ENCODE data around the gene CERS6. TPM values are rescaled to one million over a fixed set of nuclear protein-coding genes. Genes with fewer than 3 reads are reported as not detected.
"Not testable (repeated sequence)": the region's sequence is repeated elsewhere in the genome, so short reads cannot be mapped to it uniquely, and the experiment has no call there.

Gene CERS6
- polyA plus RNA-seq, 4 donors: 41.8 to 50.6 (median 47.4) TPM

DNA sequence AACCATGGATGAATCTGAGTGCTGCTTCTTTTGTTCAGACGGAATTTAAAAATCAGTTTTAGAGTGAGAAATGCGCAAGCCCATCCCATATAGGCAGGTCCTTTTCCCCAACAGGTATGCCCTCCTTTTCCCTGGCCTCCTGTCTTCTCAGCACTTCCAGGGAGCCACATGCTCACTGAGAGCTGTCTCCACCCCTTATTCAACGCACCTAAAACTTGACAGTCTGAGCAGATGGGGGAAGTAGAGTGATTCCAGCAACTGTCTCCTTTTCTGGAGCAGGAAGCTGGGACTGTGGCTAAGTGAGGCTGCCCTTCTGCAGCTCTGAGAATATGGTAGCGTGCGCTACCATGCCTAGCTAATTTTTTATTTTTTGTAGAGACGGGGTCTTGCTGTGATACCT is 293.2 kb downstream of the CERS6 start:
- DNase-seq (ENCODE audit: low read depth in 4 of 4, low spot score in 2 of 4): no peak

DNA sequence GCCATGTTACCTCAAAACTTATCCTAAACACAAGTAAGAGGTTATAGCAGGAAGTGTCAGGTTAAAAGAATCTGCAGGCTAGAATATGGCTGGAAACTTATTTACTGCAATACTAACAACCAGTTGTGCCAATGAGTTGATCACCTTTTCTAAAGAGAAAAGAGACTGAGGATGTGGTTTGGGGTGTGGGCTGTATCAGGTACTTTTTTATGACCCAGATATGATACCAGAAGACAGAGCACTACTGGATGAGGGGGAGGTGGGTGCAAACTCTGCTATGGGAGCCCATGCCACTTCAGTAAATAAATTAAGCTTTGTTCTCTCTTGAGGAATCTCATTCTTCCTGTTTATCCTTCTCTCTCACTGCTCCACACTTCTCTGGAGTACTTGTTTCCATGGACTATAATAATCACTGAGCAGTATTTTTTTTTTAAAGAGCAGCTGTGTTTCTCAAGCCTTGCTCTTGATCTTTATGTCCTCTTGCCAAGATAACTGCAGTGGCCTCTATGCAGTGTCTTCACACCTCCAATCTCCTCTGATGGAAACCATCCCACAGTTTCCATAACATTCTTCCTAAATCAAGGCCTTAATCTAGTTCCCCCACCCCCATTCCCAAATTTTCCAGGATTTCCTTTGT is 295.1 kb downstream of the CERS6 start:
- no peak for DNase-seq (ENCODE audit: low read depth in 4 of 4, low spot score in 2 of 4)

DNA sequence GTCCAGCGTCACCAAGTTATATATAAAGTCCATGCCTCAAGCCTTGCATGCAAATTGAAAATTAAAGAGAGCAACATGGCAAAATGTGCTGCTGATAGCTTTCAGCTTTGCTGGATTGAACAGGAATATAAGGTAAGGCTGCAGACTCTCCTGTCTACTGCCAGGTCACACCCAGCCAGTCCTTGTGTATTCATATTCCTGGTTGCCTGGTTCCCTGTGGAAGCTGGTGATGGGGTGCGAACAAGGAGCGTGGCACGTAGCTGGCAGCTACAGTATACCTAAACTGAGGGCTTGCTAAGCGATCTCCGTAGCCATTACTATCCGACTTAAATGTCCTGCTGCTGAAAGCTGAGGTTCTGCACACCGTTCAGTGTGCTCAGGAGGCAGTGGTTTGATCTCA is 296.3 kb downstream of the CERS6 start:
- DNase-seq (ENCODE audit: low read depth in 4 of 4, low spot score in 2 of 4): no peak

DNA sequence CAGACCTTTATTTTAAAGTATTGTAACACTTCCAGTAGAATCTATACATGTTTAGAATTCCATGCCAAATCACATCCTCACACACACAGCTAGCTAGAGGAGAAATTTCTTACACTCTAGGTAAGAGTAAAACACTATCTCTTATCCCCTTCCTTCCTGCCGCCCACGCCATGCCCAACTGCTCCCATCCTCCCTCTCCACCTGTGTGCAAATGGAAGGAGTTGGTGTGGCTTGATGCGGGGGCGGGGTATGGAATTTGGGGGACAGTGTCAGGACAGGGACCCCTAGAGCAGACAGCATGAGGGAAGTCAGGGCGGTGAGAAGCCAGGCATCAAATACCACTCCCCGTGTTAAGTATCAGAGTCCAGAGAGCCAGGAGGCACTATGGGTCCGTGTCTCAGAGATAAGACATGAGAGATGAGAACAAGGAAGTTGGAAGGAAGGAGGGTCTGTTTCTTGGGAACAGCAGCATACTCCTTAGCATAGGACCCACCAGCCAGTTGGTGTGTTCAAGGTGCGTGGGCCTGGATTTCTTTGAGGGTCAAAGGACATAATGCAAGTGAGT is 297.8 kb downstream of the CERS6 start:
- DNase-seq (ENCODE audit: low read depth in 4 of 4, low spot score in 2 of 4): no peak

DNA sequence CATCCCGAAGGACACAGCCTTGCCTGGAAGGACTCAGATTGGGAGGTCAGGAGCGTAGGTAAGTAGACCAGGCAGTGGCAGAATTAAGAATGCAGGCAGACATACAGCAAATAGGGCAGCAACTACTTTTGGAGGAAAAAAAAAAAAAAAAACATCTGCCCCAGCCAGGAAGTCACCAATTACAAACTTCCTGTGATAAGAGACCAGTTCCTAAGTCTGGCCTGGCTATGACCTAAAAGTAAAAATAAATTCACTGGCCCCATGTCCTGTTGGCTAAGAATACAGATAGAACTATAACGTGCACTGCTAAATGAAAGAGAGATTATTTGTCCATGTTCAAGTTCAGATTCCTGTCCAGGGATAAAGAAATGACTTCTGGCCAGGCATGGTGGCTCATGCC is 301.2 kb downstream of the CERS6 start:
- DNase-seq (ENCODE audit: low read depth in 4 of 4, low spot score in 2 of 4): no peak

DNA sequence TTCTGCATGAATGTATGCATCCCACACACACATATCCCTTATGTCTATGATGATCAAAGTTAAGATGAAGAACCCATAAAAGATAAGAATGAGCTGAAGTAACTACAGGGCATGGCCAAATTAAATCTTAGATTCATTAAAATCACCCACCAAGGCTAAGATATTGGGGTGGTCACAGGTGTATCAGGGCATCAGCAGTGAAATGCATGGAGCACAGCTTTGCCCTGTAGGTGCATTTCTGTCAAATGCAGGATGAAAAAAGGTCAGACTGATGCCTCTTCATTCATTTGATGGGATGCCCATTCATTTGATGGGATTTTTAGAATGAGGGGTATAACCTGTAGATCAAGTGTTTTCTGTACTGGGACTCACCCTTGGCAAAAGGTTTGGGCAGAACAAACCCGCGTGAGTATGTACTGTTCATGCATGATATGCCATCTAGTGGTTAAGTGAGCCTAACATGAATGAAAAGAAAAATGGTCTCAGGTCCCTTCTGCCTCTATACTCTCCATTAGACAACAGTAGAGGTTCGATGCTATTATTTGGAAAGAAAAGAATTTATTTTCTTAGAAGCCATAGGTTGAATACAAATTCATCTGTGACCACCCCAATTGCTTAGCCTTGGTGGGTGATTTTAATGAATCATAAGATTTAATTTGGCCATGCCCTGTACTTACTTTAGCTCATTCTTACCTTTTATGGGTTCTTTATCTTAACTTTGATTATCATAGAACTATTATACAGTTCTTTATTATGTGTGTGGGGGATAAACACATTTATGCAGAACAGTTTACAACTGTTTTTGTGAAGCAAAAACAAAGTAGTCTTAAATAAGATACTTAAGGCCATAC is 303.1 kb downstream of the CERS6 start:
- peak in 1 of 4 donors; percentile 40 for DNase-seq (ENCODE audit: low read depth in 4 of 4, low spot score in 2 of 4)

DNA sequence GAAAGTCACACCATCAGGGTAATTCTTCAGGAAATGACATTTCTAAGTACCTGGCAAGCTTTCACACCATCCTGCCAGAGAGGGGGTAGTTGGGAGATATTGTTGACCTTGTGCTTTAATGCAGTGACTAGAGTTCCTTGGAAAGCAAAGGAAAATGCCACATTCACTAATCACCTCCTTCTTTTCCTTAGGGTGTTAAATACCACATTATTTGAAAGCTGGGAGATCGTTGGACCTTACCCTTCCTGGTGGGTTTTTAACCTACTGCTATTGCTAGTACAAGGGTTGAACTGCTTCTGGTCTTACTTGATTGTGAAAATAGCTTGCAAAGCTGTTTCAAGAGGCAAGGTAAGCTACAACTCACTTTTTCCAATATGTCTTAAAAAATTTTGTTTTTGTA is 309.3 kb downstream of the CERS6 start:
- no peak for DNase-seq (ENCODE audit: low read depth in 4 of 4, low spot score in 2 of 4)

DNA sequence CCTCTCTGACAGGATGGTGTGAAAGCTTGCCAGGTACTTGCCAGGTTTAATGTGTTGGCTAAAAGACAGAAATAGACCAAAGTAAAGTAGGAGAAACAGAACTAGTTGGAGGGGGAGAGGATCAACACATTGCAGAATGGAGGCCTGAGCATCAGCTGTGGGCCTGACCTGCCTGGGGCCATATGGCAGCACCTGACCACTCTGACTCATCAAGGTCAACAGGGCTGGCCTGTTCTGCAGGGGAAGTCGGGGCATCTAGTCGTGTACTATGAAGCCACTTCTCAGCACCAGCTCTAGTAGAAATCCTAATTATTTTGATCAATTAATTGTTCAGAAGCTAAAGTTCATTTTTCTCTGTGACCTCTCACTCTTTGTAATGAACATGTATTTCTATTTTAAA is 310.5 kb downstream of the CERS6 start:
- DNase-seq (ENCODE audit: low read depth in 4 of 4, low spot score in 2 of 4): no peak

DNA sequence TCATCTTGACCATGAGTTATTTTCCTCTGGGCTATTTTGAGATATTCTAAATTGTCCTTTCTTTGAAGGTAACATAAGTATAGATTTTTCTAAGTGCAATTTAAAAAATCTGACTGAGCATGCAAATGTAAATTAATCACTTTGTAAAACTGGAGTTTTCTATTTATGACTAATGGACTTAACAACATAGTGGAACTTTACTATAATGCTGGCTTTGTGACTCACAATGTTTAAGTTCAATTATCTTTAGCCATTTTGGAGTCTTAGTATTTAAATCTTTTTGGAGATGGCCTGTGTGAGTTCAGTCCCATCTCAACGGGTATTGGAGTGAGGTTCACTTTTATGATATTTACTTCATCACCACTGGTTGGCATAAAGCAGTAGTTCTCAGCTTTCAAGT is 311.2 kb downstream of the CERS6 start:
- DNase-seq (ENCODE audit: low read depth in 4 of 4, low spot score in 2 of 4): no peak

DNA sequence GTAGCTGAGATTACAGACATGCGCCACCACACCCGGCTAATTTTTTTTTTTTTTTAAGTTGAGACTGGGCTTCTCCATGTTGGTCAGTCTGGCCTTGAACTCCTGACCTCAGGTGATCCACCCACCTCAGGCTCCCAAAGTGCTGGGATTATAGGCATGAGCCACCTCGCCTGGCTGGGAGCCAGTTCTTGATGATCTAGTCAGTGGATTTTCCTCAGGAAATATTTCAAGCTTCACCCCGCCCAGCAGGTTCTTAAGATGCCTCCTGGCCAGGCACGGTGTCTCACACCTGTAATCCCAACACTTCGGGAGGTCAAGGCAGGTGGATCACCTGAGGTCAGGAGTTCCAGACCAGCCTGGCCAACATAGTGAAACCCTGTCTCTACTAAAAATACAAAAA is 312.3 kb downstream of the CERS6 start:
- not testable (repeated sequence) for DNase-seq (ENCODE audit: low read depth in 4 of 4, low spot score in 2 of 4)

DNA sequence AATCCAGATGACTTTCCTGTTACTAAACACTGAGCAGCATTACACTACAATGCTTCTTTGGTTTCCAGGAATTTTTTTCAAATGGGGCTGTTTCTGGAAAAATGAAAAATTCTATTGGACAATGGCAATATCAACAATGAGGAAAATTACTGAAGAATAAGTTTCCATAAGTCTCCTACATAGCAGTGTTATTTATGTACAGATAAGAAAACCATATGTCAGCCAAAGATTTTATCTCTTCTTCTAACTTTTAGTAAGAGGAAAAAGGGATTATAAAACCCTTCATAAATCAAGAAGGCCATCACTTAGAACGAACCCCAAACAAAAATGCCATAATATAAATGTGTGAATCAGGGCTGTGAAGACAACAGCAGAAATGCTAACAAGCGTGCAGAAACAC is 314.7 kb downstream of the CERS6 start:
- no peak for DNase-seq (ENCODE audit: low read depth in 4 of 4, low spot score in 2 of 4)

DNA sequence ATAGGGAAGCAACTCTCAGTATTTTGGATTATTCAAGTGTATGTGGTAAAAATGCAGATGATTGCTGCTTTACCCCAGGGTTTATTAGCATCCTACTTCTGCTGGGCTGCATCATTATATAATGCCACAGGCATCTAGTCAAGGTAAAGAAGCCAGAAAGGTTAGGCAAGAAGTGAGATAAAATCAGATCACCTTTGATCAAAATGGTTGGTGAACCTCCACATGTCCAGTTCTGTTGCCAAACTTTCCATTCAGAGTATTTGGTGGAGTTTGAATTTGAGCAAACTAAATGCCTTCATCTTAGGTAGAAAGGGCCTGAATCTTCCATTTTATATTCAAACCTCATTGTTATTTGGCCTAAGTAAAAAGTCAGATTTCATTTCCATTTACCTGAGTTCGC is 316.6 kb downstream of the CERS6 start:
- DNase-seq (ENCODE audit: low read depth in 4 of 4, low spot score in 2 of 4): no peak

DNA sequence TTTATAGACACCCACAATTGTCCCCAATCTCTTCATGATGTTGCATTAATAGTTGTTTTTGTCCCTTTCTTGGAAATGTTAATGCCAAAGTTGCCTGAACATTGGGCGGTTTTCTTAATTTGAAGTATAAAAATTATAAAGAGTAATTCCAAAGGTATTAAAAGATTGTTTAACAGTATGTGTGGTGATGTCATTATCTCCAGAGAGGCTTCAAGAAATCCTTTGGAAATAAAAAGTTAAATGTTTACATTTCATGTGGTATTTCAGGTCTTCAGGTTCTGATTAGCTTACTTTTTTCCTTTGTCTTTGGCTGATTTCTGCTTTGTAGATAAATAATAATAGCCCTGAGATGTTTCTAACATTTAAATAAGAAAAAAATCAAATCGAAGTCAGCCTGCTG is 317.1 kb downstream of the CERS6 start:
- DNase-seq (ENCODE audit: low read depth in 4 of 4, low spot score in 2 of 4): no peak

DNA sequence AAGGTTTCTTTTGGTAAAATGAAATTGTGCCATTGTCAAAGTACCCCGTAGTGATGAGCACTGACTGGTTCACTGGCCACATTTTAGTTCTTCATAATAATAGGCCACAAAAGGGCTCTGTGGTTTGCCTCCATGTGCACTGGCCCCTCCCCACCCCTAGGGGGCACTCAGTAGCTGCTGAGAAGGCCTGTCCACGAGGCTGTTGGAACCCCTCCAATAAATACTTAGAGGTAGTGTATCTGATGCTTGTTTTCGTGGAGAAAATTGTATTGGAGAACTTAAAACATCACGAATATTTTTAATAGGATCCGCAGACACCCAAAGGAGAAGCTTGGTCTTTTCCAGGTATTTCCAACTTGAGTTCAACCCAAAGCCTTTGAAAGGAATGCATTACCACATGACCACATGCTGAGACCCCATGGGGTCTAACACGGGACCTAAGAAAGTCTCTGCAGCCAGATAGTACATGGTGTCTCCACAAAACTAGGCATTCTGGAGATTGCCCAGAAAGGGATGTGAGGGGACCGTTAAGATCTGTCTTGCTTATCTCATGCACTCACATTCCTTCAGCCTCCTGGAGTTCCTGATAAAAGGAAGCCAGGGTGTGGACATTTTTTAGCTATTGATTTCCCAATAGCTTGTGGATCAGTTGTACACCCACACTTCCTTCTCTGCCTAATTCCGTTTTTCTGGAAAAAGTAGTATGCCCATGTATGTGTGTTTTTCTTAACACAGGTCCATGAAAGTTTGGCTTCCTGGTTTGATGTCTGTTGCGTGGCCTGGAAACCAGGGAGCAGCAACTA is 317.8 kb downstream of the CERS6 start:
- no peak for DNase-seq (ENCODE audit: low read depth in 4 of 4, low spot score in 2 of 4)

DNA sequence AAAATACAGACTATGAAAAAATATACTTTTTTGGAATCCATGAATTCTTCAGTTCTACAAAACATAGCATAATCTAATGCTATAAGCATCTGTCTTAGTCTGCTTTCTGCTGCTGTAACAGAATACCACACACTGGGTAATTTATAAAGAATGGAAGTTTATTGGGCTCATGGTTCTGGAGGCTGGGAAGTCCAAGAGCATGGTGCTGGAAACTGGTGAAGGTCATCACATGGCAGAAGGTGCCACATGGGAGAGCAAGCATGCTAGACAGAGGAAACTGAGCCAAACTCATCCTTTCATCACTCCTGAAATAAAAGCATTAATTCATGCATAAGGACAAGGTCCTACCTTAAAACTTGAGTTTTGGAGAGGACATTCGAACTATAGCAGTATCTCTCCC is 319.8 kb downstream of the CERS6 start:
- no peak for DNase-seq (ENCODE audit: low read depth in 4 of 4, low spot score in 2 of 4)

DNA sequence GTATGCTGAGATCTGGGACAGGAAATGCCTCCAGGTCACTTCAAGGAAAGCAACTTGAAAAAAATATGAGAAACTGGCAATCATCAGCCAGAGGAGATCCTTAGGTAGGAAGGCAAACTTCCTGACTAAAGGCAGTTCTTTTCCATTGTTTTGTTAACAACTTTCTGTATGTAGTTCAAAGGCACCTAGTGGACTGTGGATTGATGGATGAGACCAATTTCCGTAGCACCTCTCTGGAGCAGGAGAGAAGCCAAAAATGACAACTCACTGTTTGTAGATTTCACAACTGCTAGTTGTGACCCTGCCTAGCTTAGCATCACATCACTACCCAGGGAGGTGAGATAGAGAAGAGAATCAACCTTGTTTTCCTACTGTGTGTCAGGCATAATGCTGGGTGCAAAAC is 324.6 kb downstream of the CERS6 start:
- no peak for DNase-seq (ENCODE audit: low read depth in 4 of 4, low spot score in 2 of 4)

DNA sequence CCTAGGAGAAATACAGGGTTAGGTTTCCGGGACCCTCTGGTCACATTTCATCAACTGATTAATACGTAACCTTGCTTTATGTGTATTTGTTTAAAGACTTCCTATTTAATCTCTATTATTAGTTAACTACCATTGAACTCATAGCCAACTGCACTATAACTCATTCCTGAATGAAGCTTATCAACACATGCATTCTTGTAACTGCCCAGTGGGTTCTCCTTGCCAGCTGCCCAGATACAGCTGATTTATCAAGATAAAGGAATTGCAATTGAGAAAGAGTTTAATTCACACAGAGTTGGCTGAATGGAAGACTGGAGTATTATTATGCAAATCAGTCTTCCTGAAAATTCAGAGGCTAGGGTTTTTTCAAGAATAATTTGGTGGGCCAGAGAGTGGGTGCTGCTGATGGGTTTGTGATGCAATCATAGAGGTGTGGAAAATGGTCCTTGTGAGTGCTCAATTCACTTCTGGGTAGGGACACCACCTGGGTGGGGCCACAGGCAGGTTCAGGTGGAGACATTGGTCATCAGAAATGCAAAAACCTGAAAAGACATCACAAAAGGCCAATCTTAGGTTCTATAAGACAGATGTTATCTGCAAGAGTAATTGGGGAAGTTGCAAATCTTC is 325.2 kb downstream of the CERS6 start:
- DNase-seq (ENCODE audit: low read depth in 4 of 4, low spot score in 2 of 4): no peak

DNA sequence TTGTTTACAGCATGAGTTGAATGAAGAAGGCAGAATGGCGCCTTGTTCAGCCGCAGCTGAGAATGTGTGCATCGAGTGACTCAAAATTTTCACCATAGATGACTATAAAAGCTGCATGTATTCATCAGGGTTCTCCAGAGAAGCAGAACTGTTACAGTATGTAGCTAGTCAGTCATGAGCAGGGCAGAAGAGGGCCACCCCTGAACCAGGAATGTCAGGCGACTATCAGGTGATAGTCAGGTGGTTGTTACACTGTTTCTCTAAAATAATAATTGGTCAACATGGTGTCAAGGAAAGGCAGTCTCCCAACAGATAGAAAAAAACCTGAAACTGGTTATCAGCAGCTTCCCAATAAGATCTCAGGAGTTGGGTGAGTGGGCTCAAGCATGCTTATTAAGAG is 326.2 kb downstream of the CERS6 start:
- DNase-seq (ENCODE audit: low read depth in 4 of 4, low spot score in 2 of 4): no peak

DNA sequence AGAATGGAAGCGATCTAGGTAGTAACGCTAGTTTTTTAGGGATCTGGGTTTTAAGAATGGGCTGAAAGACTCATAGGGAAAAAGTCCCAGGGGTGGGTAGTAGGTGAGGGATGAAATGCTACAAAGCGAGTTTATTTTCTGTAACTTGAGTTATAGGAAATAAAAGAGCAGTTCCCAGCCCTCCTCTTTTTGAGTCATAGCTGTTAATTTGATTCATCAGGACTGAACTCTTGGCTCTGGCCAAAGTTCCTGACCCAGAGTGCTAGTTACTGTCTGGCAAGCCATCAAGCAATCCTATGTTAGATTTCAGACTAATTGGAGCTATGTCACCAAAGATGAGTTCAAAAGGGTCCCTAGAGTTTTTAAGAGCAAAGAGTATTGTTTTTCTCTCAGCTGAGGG is 328.9 kb downstream of the CERS6 start:
- no peak for DNase-seq (ENCODE audit: low read depth in 4 of 4, low spot score in 2 of 4)

DNA sequence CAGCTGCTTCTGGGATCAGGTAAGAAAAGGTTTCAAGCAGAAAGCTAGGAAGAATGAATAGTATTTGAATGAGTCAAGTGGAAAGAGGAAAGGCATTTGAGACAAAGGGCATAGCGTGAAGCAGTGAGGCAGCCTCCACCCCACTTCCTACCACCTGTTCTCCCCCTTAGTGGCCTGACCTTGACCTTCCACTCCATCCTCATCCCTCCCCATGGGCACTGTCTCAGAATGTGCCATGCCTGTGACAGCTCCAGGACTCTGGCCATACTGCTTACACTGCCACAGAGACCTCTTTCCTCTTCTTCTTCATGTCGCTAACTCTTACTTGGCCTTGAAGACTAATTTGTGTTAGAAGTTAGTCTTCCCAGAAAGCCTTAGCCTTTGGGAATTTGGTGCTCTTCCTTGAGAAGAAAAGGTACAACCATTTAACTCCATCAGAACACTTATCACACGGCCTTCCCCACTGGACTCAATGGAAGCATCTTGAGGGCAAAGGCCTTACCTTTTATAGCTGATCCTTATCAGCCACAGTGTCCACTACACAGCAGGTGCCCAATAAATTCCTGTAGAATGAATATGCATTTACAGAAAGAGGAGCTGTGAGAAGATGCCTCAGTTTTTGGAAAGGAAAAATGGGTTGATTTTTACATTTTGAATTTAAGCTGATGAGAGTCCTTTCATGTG is 331.2 kb downstream of the CERS6 start:
- DNase-seq (ENCODE audit: low read depth in 4 of 4, low spot score in 2 of 4): no peak
